A673 (cell line): ENCODE data around the gene IGFBPL1.

Experiments used
- CTCF ChIP-seq: fragments of 300-800, 200-600 bp; sonication (generic); conservative IDR thresholded peaks from 2 replicates; pipeline ENCODE4 v1.5.1; 2017; ENCODE audit warnings: low read depth, mild to moderate bottlenecking, antibody characterized with exemption, low read length, moderate library complexity, mixed read lengths
- EZH2 ChIP-seq: fragments of 200-600 bp; sonication (generic); IDR thresholded peaks from 2 replicates; pipeline ENCODE4 v1.6.1; 2017; ENCODE audit warnings: borderline replicate concordance, low read depth, mild to moderate bottlenecking, mixed read lengths, antibody characterized with exemption, low read length; ENCODE audit not compliant: poor library complexity, severe bottlenecking

- no peak for TF ChIP-seq CTCF
- TF ChIP-seq EZH2 = no peak
Observed at GRCh38 chr9:38395653-38396370, 28.4 kb downstream of the IGFBPL1 start.
